WTC11 (cell line): Measurements from ENCODE around the gene EFHD1.

ENCODE experiments used
- SP1 ChIP-seq: sonication (generic); formaldehyde crosslinking; conservative IDR thresholded peaks from 2 replicates; pipeline ENCODE4 v1.8.1; 2022; ENCODE audit warnings: missing genetic modification reagents
- TF ChIP-seq, protein P1 (sequence below): fragments of 200-600 bp; IDR thresholded peaks from 2 replicates; pipeline ENCODE4 v1.8.0; 2022; ENCODE audit warnings: antibody characterized with exemption

DNA sequence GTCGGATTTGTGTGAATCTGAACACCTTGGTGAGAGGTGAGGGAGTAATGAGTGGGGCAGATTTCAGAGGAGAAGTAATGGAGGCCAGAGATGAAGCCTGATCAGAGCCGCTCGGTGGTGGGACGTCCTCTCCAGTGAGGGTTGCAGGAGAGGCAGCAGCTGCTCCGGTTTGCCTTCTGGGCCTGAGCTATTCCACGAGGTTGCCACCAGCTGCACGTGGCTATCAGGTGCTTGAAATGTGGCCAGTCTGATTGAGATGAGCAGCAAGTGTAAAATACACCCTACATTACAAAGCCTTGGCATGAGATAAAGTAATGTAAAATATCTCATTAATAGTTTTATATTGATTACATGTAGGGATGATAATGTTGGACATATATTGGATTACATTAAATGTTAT lies 10.8 kb upstream of the EFHD1 start:
- TF ChIP-seq, protein P1, sequence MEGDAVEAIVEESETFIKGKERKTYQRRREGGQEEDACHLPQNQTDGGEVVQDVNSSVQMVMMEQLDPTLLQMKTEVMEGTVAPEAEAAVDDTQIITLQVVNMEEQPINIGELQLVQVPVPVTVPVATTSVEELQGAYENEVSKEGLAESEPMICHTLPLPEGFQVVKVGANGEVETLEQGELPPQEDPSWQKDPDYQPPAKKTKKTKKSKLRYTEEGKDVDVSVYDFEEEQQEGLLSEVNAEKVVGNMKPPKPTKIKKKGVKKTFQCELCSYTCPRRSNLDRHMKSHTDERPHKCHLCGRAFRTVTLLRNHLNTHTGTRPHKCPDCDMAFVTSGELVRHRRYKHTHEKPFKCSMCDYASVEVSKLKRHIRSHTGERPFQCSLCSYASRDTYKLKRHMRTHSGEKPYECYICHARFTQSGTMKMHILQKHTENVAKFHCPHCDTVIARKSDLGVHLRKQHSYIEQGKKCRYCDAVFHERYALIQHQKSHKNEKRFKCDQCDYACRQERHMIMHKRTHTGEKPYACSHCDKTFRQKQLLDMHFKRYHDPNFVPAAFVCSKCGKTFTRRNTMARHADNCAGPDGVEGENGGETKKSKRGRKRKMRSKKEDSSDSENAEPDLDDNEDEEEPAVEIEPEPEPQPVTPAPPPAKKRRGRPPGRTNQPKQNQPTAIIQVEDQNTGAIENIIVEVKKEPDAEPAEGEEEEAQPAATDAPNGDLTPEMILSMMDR = no peak
- TF ChIP-seq SP1 = no peak
